ENCODE measurements around the gene GJA8.
A peak's percentile ranks its signal among the peaks of the same experiment; 100 is the strongest.
"Not testable (repeated sequence)": the region's sequence is repeated elsewhere in the genome, so short reads cannot be mapped to it uniquely, and the experiment has no call there.

The GJA8 gene

DNA sequence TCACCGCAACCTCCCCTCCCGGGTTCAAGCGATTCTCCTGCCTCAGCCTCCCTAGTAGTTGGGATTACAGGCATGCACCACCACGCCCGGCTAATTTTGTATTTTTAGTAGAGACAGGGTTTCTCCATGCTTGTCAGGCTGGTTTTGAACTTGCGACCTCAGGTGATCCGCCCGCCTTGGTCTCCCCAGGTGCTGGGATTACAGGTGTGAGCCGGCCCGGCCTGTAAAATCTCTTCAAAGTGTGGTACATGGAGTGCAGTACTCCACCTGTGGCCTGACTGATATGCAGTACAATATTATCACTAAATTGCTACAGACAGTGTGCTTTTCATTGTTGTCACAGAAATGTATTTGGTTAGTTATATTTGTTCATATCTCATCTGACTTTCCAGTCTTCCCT lies 25.1 kb downstream of the GJA8 start:
- DNase-seq (ENCODE audit: low read depth) = not testable (repeated sequence)

DNA sequence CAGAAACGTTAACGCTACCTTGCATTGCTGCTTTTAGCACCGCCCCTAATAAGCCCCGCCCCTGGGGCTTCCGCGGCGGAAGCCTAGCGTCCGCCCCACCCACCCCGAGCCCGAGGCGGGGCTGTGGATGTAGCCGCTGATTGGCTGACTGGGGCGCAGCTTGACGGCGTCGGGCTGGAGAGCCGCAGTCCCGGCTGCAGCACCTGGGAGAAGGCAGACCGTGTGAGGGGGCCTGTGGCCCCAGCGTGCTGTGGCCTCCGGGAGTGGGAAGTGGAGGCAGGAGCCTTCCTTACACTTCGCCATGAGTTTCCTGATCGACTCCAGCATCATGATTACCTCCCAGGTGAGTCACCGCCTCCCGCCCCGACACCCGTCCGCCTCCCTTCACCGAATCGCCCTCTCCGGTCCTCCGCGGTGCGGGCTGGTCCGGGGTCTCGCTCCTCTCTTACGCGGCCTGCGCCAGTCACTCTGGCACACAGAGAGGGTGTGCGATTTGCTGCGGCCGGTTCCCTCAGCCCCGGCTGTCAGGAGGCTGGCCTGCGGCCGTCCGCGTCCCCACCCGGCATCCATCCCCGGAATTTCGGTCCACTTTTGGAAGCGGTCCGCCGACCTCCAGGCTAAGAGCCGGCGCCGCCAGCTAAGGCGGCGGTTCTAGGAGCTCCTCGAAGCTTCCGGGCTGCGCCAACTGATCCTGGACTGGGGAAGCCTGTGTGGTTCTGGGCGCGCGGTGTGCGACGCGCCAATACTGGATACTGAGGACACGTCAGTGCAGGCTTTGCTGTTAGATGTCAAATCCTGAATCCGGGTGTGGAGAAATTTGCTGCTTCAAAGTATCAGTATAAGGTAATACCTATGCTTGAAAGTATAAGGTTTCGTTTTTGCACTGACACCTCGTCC lies 25.9 kb downstream of the GJA8 start, which contains the start of gene GPR89B:
GPR89B (plus strand) TSS at position 185 of the 897 bp plus-strand sequence; CDS start at position 302, 117 bp downstream.
- DNase-seq (ENCODE audit: low read depth) = peak; percentile 91

DNA sequence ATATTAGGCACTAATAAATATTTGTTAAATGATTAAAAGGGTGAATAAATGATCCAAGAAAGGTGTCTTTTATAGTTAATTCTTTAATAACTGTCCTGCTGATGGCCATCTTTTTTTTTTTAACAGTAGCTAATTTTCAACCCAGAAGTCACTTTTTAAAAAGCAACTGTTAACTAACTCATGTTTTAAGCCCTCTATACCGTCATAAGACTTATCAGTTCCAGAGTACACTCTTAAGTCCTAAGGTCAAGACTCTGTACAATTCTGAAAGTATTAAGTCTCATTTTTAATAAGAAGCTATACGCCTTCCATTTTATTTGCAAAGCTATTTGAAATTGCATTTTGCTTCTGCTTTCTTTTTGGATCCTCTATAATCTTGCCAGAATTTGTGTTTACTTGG lies 28.5 kb downstream of the GJA8 start:
- DNase-seq (ENCODE audit: low read depth) = not testable (repeated sequence)

DNA sequence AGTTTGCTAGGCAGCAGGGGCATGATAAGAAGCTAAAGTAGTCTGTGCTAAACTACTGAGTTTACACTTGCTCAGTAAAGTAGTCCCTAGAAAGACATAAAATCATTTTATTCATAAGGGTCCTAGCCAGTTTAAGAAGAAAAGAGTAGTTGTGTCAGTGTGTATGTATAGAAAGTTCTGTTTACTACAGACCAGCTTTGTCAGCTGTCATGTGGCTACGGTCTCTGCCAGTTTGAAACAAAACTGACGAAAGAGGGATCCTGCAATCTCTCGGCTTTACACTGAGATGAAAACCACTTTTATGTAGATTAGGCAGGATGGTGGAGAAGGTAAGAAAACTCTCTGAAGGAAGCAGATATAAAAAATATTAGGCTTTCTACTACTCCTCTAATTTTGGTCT lies 32.7 kb downstream of the GJA8 start:
- not testable (repeated sequence) for DNase-seq (ENCODE audit: low read depth)

DNA sequence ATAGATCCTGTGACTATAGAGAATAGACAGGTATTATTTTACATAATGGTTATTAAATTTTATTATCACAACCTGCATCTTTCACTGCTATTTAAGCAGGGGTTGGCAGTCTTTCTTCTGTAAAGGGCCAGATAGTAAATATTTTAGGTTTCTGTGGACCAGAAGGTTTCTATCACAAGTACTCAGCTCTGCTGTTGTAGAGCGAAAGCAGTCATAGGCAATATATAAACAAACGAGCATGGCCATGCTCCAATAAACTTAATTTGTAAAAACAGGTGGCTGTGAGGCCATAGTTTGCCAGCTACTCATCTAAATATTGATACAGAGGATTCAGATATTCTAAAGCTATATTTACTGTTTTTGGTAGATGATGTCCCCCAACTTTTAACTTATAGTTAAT lies 37.9 kb downstream of the GJA8 start:
- DNase-seq (ENCODE audit: low read depth) = not testable (repeated sequence)

DNA sequence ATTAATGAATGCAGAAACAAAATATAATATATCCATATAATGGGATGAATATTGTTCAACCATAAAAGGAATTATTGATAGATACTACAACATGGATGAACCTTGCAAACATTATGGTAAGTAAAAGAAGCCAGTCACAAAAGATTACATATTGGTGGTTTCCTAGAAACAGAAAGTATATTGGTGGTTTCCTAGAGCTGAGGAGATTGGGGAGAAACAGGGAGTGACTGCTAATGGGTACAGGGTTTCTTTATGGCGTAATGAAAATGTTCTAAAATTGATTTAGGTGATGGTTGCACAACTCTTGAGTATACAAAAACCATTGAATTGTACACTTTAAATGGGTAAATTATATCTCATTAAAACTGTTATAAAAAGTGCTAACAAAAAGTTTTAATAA lies 40.0 kb downstream of the GJA8 start:
- DNase-seq (ENCODE audit: low read depth) = not testable (repeated sequence)

DNA sequence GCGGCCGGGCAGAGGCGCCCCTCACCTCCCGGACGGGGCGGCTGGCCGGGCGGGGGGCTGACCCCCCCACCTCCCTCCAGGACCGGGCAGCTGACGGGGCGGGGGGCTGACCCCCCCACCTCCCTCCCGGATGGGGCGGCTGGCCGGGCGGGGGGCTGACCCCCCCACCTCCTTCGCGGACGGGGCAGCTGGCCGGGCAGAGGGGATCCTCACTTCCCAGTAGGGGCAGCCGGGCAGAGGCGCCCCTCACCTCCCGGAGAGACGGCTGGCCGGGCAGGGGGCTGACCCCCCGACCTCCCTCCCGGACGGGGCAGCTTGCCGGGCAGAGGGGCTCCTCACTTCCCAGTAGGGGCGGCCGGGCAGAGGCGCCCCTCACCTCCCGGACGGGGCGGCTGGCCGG lies 46.9 kb downstream of the GJA8 start:
- DNase-seq (ENCODE audit: low read depth) = not testable (repeated sequence)
